DMS153 (cell line): ENCODE data around the gene STOML3.

Source experiments
- DNase-seq: peaks from one replicate; lab custom pipeline; 2025; lab: John Stamatoyannopoulos, UW

Gene STOML3

DNA sequence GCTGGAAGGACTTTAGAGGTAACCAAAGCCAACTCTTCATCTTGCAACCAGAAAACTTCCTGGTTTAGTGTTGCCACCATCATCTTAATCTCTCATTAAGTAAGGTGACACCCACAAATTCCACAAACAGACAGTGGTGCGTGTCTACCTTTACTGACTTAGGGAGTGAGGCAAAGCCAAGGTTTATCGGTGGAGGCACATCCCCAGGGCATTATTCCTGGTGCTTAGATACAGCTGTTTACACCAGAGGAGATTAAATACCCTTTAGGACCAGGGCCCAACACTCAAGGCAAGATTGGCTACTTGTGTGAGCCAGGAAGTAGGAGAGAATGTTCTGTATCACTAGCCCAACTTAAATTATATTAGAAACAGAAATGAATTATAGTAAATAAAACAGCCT, 9.5 kb downstream of the STOML3 start:
- no peak for DNase-seq

- no peak for DNase-seq
Observed at GRCh38 chr13:38980750-38981078, 9.9 kb downstream of the STOML3 start.

GRCh38 chr13:38979891-38980749, 10.5 kb downstream of the STOML3 start:
- no peak for DNase-seq

DNA sequence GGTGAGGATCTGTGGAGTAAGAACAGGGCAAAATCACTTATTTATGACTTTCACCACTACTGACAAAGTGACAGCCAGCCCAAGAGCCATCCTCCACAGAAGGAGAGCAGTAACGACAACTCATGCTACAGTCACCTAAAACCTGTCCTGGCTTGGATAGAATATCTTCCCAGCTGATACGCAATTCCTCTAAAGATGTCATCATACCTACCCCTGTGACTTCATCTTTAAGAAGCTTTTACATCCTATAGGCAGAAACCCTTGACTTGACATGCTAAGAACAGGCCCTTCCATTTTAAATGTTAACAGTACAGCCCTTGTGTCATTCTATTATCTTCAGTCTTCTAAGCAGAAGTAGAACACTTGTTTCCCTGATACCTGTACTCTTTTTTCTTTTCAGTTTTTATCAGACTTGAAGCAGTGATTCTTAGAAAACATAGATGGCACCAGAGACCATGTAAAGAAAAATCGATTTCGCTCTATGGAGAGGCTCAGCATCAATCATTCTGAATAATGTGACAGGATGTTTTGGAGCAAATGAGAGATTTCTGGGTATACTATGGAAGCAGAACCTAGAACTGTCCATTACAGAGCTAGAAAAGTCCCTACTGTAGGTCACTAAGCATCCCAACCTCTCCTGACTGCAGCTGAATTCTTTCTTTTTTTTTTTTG, 20.1 kb downstream of the STOML3 start:
- DNase-seq: no peak

DNA sequence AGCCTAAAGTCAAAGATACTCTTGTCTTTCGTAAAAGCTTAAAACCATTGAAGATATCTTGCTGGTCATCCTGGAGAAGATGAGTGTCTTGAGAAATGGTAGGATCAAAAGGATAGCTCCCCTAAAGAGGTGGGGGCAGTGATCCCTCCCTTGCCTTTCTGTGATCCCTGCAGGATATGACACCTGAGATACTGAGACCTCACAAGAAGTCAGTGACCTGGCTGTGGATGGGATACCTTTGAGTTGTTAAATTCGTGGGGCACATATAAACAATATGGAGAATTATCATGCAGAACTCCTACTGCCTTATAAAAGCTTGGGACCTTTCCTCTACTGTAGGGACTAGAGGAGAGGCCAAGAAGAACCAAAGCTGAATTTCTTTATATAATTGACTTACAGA, 21.4 kb downstream of the STOML3 start:
- no peak for DNase-seq

DNA sequence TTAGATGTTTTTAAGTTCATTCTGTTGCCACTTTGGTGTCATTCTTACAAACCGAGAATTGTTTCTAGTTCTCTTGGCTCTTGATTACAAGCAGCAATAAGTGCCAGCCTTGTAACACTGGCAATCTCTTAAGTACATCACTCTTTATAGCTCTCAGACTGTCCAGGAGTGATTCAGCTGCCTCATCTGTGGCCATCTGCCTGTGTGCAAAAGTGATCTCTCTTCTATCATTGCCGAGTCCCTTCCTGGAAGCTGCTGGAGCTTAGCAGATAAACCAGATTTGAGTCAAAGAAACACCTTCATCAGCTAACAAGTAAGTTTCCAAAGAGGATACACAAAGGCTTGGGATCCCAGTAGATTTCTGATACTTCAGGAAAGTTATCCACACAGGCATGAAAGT, 23.2 kb downstream of the STOML3 start:
- no peak for DNase-seq

- DNase-seq: no peak
Observed at GRCh38 chr13:38965281-38965680, 25.4 kb downstream of the STOML3 start.

- no peak for DNase-seq
Observed at GRCh38 chr13:38960175-38960574, 30.5 kb downstream of the STOML3 start.

GRCh38 chr13:38957794-38958592, 32.6 kb downstream of the STOML3 start:
- no peak for DNase-seq

DNA sequence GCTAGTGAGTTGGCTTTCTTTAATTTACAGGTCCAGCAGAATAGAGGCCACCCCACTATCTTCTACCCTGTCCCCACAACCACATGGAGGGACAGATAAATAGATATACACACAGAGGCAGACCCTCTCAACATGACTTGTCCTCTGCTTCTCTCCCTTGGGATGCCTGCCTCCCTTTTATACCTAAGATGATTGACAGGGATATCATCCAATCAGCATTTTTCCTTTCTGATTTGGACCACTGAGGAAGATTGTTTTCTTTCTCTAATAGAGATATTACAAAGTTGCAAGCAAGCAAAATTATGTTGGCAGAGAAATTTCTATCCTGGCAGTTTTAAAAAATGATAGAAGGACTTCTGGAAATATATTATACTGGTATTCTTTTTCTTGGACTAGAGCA, 35.8 kb downstream of the STOML3 start:
- DNase-seq: no peak

DNA sequence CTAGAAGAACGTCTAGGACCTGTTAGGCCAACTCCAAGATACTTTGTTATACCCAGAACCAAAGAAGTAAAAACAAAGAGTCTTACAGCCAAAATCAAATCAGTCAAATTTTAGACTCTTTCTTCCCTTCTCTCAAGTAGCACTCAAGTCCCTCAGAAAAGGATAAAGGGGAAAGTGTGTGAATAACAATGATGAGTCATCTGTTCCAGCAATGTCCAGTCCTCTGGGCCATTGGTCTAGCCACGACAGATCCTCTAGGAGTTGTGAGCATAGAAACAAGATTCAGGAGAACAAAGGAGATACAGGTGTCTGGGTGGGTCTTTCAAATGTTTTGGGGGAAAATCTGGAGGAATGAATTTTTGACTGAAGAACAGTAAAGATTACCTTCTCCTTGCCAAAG, 36.3 kb downstream of the STOML3 start:
- no peak for DNase-seq

- DNase-seq: no peak
Observed at GRCh38 chr13:38952827-38953226, 37.8 kb downstream of the STOML3 start.

DNA sequence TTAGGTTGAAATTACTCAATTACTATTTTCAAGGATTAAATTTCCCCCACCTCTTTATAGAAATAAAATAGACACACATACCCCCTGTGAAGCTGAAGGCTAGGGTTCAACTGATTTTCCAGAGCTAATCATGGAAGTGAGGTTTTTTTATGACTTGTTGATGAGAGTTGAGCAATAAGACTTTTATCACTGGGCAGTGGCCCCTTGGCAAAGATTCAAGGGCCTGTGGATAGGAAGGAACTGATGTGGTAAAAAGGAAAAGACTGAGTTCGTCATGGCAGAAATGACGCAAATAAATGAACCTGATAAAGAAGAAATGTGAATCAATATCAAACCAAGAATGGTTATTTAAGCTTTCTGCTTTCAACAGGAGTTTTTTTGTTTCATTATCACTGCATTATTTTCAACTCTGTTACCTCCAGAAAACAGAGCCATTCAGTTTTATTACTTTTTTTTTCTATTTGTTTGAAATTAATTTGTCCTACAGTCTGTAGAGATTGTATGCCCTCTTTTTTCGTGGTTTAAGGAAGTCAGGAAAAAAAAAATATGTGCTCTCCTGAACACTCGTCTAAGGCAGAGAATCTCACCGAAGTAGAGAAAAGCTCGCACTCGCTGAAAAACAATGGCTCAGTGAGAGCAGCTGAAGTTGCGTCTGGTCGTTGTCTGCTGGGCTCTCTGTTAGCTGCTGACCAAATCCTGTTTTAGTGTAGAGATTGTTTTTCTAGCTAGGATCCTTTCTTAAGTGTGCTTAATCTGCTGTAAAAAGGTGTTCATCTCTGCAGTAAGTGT, 38.9 kb downstream of the STOML3 start:
- no peak for DNase-seq

DNA sequence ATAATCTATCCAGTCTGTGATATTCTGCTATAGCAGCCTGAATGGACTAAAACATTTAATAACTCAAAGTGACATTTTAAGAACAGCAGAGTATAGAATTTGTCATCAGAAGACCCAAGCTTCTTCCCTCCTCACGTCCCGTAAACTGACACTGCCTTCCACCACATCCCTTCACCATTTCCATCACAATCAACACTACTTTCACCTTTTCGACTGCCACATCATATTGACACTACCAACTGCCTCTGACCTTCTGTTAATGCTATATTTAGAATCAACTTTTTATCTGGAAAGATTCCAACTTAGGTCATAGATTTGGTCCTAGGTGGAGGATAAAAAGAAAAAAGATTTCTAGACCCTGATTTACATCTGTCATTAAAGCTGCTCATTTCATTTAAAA, 39.6 kb downstream of the STOML3 start:
- DNase-seq: peak; percentile 5

DNA sequence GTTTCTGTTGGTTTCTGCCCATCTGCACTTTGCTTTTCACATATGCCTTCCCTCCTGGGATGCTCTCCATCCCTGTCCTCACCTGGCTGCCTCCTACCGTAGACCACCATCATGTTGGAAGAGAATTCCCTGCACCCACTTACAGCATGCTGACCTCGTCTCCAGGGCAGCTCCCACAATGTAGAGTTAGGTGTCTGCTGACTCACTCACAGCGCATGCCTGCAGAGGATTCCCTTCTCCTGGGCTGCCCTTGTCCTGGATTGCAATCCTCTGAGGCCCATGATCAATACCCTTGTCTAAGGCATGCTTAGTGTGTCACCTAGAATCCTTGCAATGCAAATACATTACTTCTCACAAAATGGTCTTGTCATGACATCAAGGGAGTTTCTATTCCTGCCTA, 43.6 kb downstream of the STOML3 start:
- DNase-seq: no peak

DNA sequence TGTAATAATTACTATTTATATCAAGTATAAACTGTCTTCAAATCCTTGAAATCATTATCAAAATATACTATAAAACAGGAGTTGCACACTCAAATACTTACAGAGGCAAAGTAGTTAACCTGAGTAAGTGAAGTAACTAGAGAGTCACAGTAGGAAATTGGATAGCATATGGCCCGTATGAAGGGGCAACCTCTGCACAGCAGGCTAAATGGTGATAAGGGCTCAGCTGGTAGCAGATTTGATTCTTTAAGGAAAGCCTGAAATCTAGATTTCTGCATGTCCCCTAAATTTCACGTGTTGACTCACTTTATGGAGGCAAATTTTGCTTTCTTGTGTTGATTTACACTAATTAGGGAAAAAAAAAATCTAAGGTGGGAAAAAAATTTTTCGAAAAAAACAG, 46.4 kb downstream of the STOML3 start:
- no peak for DNase-seq

DNA sequence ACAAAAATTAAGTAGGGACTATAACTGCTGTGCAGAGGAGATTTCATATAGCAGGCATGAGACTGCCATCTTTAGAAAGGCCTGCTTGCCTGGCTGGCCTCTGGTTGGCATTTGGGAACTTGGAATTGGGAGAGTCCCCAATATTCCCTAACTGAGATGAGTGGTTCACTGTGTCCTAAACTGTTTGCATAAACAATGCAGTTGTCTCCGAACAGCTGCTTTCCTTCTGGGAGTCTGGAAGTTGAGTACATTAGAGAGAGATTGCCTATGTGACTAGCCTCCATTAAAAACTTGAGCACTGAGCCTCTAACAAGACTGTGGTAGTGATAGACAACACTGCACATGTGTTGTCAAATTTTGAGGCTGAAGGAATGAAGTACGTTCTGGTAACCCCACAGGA, 47.4 kb downstream of the STOML3 start:
- DNase-seq: no peak

- no peak for DNase-seq
Observed at GRCh38 chr13:38941353-38941945, 49.2 kb downstream of the STOML3 start.

- no peak for DNase-seq
Observed at GRCh38 chr13:38933786-38934185, 56.8 kb downstream of the STOML3 start.

DNA sequence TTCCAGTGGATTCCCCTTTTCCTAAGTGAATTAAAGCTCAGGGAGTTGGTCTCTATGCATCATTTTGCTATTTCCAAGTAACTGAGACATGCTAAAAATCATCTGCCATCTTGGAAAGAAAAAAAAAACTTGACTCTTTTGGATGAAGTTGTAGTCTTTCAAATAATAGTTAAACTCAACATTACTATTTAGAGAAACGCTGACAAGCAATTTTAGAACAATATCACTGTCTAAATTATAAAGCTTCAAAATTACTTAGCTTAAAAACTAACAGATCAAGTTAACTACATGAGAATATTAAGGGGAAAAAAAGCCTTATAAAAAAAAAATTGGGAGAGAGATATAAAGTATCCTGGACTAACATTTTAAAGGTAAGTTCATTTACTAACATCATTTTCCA, 68.5 kb downstream of the STOML3 start:
- no peak for DNase-seq

DNA sequence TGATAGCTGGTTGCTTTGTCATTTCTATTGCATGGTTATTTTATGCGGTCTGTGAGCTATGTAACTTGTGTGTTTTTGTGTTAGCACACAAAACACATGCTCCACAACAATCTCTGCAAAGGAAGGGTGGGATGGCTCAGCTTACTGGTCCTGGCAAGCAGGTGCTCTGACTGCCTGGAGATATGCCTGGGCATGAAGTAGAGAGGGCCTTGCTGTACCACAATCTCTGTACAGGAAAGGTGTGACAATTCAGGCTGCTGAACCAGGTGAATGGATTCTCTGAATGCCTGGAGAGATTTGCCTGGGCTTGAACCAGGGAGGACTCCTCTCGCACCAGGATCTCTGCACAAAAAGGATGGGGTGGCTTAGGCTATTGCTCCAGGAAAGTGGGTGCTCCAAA, 69.5 kb downstream of the STOML3 start:
- DNase-seq: no peak
